H1 (cell line): ENCODE results near the gene GSE1. TPM values are rescaled to one million over a fixed set of nuclear protein-coding genes. Genes with fewer than 3 reads are reported as not detected.

ENCODE experiments used
- EP300 ChIP-seq, 2 experiments: IDR thresholded peaks; 1 replicate in 1 of 2; 2 replicates in 1 of 2; pipeline ENCODE4 v1.6.1; 2011 to 2012; ENCODE audit warnings: low read depth in 2 of 2, low read length in 2 of 2, mild to moderate bottlenecking in 2 of 2, borderline replicate concordance in 1 of 2, inconsistent platforms in 1 of 2, moderate library complexity in 1 of 2
- POLR2A ChIP-seq, 2 experiments: IDR thresholded peaks; 1 replicate in 1 of 2; 2 replicates in 1 of 2; pipeline ENCODE4 v1.6.1; 2011; ENCODE audit warnings: low read depth in 2 of 2, low read length in 2 of 2, mild to moderate bottlenecking in 2 of 2; ENCODE audit errors: control extremely low read depth in 1 of 2
- SP4 ChIP-seq: IDR thresholded peaks from 2 replicates; pipeline ENCODE4 v1.6.1; 2012; ENCODE audit warnings: low read length, inconsistent platforms
- polyA plus RNA-seq, 7 experiments: library from polyadenylated mRNA; depleted of rRNA in 3 of 7; stranded (reverse) in 5 of 7; unstranded in 2 of 7; fragments of >200 nt in 5 of 7; fragments of 200-250 nt in 2 of 7; gene quantifications; 1 replicate in 5 of 7; 2 replicates in 1 of 7; 4 replicates in 1 of 7; pipeline versions ENCODE4 v1.2.1 to v1.2.3, GENCODE V29; 2011 to 2013; ENCODE audit warnings: missing spikeins in 2 of 7, mixed read lengths in 2 of 7
- total RNA-seq: library from RNA; stranded (reverse); fragmentation: NEBNext Ultra II Directional; extraction: Animal tissue kit (Norgen Biotek cat#: 25700); gene quantifications from 2 replicates; pipeline ENCODE4 v1.2.1, GENCODE V29; 2021

GSE1 gene
- total and polyA plus RNA-seq, 2 of the 8 experiments (the other 6 are each of a cell fraction or from before 2014, with no cell fraction given): 26.0 to 65.6 TPM

- TF ChIP-seq EP300 (IDR thresholded peaks at IDR 0.05; ENCODE audit: borderline replicate concordance in 1 of 2, low read depth in 2 of 2, low read length in 2 of 2): no peak
- no peak for TF ChIP-seq POLR2A (IDR thresholded peaks at IDR 0.05; ENCODE audit: control extremely low read depth in 1 of 2, low read depth in 2 of 2, low read length in 2 of 2)
- no peak for TF ChIP-seq SP4
Observed at GRCh38 chr16:85609539-85609938, 3.6 kb upstream of the GSE1 start (continued).
